Ascending aorta (tissue), 2 donors: Measurements from ENCODE around the gene SLC29A3. TPM values are rescaled to one million over a fixed set of nuclear protein-coding genes. Genes with fewer than 3 reads are reported as not detected.
"Not testable (repeated sequence)": the region's sequence is repeated elsewhere in the genome, so short reads cannot be mapped to it uniquely, and the experiment has no call there.

ENCODE experiments used
- DNase-seq, 2 donors: peaks; one replicate each; pipeline ENCODE4 v3.0.0-alpha.2; 2019; ENCODE audit warnings: low spot score in 2 of 2
- H3K27ac ChIP-seq, 2 donors: fragments of 200-600 bp; sonication (generic); one replicate each; pipeline ENCODE4 v1.5.1; 2016 to 2017; ENCODE audit warnings: mild to moderate bottlenecking in 1 of 2
- H3K27me3 ChIP-seq: fragments of 200-600 bp; sonication (generic); one replicate; pipeline ENCODE4 v1.5.1; 2017
- H3K36me3 ChIP-seq, 2 donors: fragments of 200-600 bp; sonication (generic); one replicate each; pipeline ENCODE4 v1.5.1; 2016
- H3K4me1 ChIP-seq, 2 donors: fragments of 200-600 bp; sonication (generic); one replicate each; pipeline ENCODE4 v1.5.1; 2016 to 2017; ENCODE audit warnings: mild to moderate bottlenecking in 1 of 2
- H3K4me3 ChIP-seq, 2 donors: fragments of 200-600 bp; sonication (generic); one replicate each; pipeline ENCODE4 v1.5.1; 2016 to 2017; ENCODE audit warnings: mild to moderate bottlenecking in 1 of 2
- H3K9me3 ChIP-seq, 2 donors: fragments of 200-600 bp; sonication (generic); one replicate each; pipeline ENCODE4 v1.5.1; 2016
- intact Hi-C: fragments of 100-400 bp; cut with DNase I; formaldehyde crosslinking; loops from one replicate; pipeline ENCODE4 v1.15.1; 2023
- total RNA-seq: library from RNA; depleted of rRNA; stranded (reverse); fragments of >200 nt; gene quantifications from one replicate; pipeline ENCODE4 v1.1.0, GENCODE V29; 2016
- TF ChIP-seq, protein P1 (sequence below), 3 experiments: fragments of 200-600 bp in 2 of 3; fragments of 450-650 bp in 1 of 3; sonication (generic) in 2 of 3; IDR thresholded peaks; one replicate each; pipeline ENCODE4 v1.5.1; 2016 to 2019; ENCODE audit warnings: antibody characterized with exemption in 3 of 3, mild to moderate bottlenecking in 1 of 3, moderate library complexity in 1 of 3

SLC29A3 gene
- total RNA-seq, 1 donor from 2014 or later, result 0.64 TPM

- intact Hi-C loops, result no loop called here
- no peaks in the 10 kb centered on the region for H3K9me3 ChIP-seq
- H3K27me3 ChIP-seq, result no peaks in the 10 kb centered on the region
Observed at GRCh38 chr10:71272056-71272771, 46.8 kb upstream of the SLC29A3 start.

DNA sequence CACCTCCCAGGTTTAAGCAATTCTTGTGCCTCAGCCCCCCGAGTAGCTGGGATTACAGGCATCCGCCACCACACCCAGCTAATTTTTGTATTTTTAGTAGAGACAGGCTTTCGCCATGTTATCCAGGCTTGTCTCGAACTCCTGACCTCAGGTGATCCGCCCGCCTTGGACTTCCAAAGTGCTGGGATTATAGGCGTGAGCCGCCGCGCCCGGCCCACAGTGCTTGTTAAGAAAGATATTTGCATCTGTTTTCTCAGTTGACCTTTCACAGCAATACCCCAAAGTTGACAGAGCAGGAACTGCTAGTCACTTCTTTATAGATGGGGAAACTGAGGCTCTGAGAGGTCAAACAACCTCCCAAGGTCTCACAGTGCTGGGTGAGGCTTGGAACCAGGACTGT, 46.1 kb upstream of the SLC29A3 start:
- H3K27me3 ChIP-seq, H3K36me3 ChIP-seq, intact Hi-C loops, H3K9me3 ChIP-seq, H3K4me3 ChIP-seq, H3K4me1 ChIP-seq, H3K27ac ChIP-seq, DNase-seq: not testable (repeated sequence)

More at GRCh38 chr10:71272056-71272771, 46.8 kb upstream of the SLC29A3 start:
- no peaks in the 10 kb centered on the region for H3K36me3 ChIP-seq
- H3K4me1 ChIP-seq, result peaks cover 0 to 8% of the 10 kb centered on the region in 2 donors
- H3K4me3 ChIP-seq, result no peak overlapping the region
- no peak overlapping the region for H3K27ac ChIP-seq
- TF ChIP-seq, protein P1, sequence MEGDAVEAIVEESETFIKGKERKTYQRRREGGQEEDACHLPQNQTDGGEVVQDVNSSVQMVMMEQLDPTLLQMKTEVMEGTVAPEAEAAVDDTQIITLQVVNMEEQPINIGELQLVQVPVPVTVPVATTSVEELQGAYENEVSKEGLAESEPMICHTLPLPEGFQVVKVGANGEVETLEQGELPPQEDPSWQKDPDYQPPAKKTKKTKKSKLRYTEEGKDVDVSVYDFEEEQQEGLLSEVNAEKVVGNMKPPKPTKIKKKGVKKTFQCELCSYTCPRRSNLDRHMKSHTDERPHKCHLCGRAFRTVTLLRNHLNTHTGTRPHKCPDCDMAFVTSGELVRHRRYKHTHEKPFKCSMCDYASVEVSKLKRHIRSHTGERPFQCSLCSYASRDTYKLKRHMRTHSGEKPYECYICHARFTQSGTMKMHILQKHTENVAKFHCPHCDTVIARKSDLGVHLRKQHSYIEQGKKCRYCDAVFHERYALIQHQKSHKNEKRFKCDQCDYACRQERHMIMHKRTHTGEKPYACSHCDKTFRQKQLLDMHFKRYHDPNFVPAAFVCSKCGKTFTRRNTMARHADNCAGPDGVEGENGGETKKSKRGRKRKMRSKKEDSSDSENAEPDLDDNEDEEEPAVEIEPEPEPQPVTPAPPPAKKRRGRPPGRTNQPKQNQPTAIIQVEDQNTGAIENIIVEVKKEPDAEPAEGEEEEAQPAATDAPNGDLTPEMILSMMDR (IDR thresholded peaks at IDR 0.05), result no peak
- no peak for DNase-seq

GRCh38 chr10:71273506-71273905, 45.6 kb upstream of the SLC29A3 start:
- H3K4me3 ChIP-seq, result no peak overlapping the region
- DNase-seq, result no peak
- intact Hi-C loops, result no loop called here
- H3K9me3 ChIP-seq, result no peaks in the 10 kb centered on the region
- no peaks in the 10 kb centered on the region for H3K27me3 ChIP-seq
- TF ChIP-seq, protein P1 (IDR thresholded peaks at IDR 0.05), result no peak
- peaks cover 0 to 8% of the 10 kb centered on the region in 2 donors for H3K4me1 ChIP-seq
- no peak overlapping the region for H3K27ac ChIP-seq
- H3K36me3 ChIP-seq, result no peaks in the 10 kb centered on the region

DNA sequence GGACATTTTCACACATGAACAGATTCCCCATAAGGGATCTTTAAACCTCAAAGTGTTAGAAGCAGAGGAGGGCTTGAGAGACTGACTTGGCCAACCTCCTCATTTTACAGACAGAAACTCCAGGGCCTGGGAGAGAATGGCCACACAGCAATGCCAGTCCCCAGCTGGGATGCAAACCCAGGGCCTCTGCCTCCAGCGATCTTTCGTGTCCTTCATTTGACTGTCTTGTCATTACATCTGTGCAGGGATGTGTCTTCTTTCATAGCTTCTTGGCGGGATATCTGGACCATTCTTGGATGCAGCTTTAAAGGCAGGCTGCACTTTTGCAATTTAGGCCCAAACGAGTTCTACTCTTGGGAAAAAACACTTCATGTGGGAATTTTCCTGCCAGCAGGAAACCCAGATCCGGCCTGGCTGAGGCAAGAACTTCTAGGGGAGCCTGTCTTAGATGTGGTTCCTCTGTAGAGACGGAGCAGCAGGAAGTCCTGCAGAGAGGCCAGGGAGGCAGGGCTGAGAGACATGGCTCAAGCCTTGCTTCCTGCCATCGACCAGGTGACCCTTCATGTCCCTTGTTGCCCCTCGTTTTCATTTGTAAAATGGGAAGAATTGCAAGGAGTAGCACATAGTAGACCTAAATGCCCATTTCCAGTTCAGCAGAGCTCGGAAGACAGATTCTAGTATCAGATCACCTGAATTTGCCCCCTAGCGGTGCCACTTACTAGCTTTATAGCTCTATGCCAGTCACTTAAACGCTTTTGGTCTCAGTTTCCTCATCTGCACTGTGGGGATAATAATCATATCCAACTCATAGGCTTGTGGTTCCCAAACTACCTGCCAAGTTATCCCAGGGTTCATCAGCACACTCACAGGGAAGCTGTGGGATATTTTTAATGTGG, 43.9 kb upstream of the SLC29A3 start:
- intact Hi-C loops, result no loop called here
- no peaks in the 10 kb centered on the region for H3K27me3 ChIP-seq
- peaks cover 0 to 3% of the 10 kb centered on the region in 2 donors for H3K36me3 ChIP-seq
- H3K4me1 ChIP-seq, result no peaks in the 10 kb centered on the region
- H3K27ac ChIP-seq, result no peak overlapping the region
- H3K4me3 ChIP-seq, result no peak overlapping the region
- DNase-seq, result no peak
- TF ChIP-seq, protein P1 (IDR thresholded peaks at IDR 0.05), result no peak
- no peaks in the 10 kb centered on the region for H3K9me3 ChIP-seq

GRCh38 chr10:71276873-71277272, 42.2 kb upstream of the SLC29A3 start:
- Histone ChIP-seq H3K27me3 (no peaks in the 10 kb centered on the region), H3K36me3 (peaks cover 0 to 4% of the 10 kb centered on the region in 2 donors), H3K9me3 (no peaks in the 10 kb centered on the region), H3K27ac (no peak overlapping the region), H3K4me1 (no peaks in the 10 kb centered on the region), H3K4me3 (no peak overlapping the region)
- DNase-seq, result no peak
- TF ChIP-seq, protein P1 (IDR thresholded peaks at IDR 0.05), result no peak
- intact Hi-C loops, result no loop called here
